Natural killer cell (primary cell): Measurements from ENCODE around the gene DNAJC4. TPM values are rescaled to one million over a fixed set of nuclear protein-coding genes. Genes with fewer than 3 reads are reported as not detected.
A peak's percentile ranks its signal among the peaks of the same experiment; 100 is the strongest.

Source experiments
- ATAC-seq, 3 donors: fragments of 150-1000 bp in 2 of 3; fragments of 200-7000 bp in 1 of 3; cut with Tn5 transposase; 1 replicate in 1 of 3; 2 replicates in 2 of 3; pipeline ENCODE4 v1.10.0; 2021; ENCODE audit warnings: mild to moderate bottlenecking in 2 of 3, moderate library complexity in 2 of 3
- DNase-seq, 2 donors: peaks; one replicate each; pipeline versions ENCODE4 v3.0.0 to v3.0.0-alpha.2; 2013 to 2021; ENCODE audit warnings: mixed read lengths in 1 of 2
- H3K27ac ChIP-seq: one replicate; pipeline ENCODE4 v1.5.1; 2013; ENCODE audit warnings: mild to moderate bottlenecking, low read length
- H3K27me3 ChIP-seq: one replicate; pipeline ENCODE4 v1.6.1; 2013; ENCODE audit warnings: low read length; ENCODE audit not compliant: control insufficient read depth, insufficient read depth
- H3K36me3 ChIP-seq: one replicate; pipeline ENCODE4 v1.6.1; 2013; ENCODE audit warnings: low read length; ENCODE audit not compliant: control insufficient read depth, insufficient read depth
- H3K4me1 ChIP-seq: one replicate; pipeline ENCODE4 v1.6.1; 2013; ENCODE audit warnings: low read length; ENCODE audit not compliant: control insufficient read depth, insufficient read depth
- H3K4me3 ChIP-seq: one replicate; pipeline ENCODE4 v1.5.1; 2013; ENCODE audit warnings: low read length
- H3K9me3 ChIP-seq: one replicate; pipeline ENCODE4 v1.6.1; 2013; ENCODE audit warnings: low read length; ENCODE audit not compliant: control insufficient read depth, insufficient read depth
- H3K27ac Mint-ChIP-seq, 2 donors: one replicate each; pipeline ENCODE4 v1.8.0; 2022; ENCODE audit warnings: mild to moderate bottlenecking in 2 of 2, mixed read lengths in 2 of 2, moderate library complexity in 1 of 2
- H3K27me3 Mint-ChIP-seq, 2 donors: one replicate each; pipeline ENCODE4 v1.8.0; 2022; ENCODE audit warnings: low read depth in 2 of 2, mixed read lengths in 2 of 2
- H3K36me3 Mint-ChIP-seq: one replicate; pipeline ENCODE4 v1.8.0; 2022; ENCODE audit warnings: mixed read lengths
- H3K4me1 Mint-ChIP-seq, 2 donors: one replicate each; pipeline ENCODE4 v1.8.0; 2022; ENCODE audit warnings: mixed read lengths in 2 of 2
- H3K4me3 Mint-ChIP-seq: one replicate; pipeline ENCODE4 v1.8.0; 2022; ENCODE audit warnings: mild to moderate bottlenecking, moderate library complexity, mixed read lengths
- H3K9me3 Mint-ChIP-seq, 2 donors: one replicate each; pipeline ENCODE4 v1.8.0; 2022; ENCODE audit warnings: mixed read lengths in 2 of 2
- WGBS: methylation state at CpG from one replicate; pipeline ENCODE4 v1.1.7; 2013; ENCODE audit warnings: missing lambda C conversion rate; ENCODE audit not compliant: insufficient coverage; 5-methylcytosine and 5-hydroxymethylcytosine counted together
- intact Hi-C: fragments of 100-400 bp; cut with micrococcal nuclease; formaldehyde crosslinking; loops from one replicate; pipeline ENCODE4 v1.14.2; 2022
- total RNA-seq, 4 donors: library from RNA; stranded (reverse); fragments of 120-200 nt in 1 of 4; gene quantifications; one replicate each; pipeline versions ENCODE4 v1.2.3 to v1.2.4, GENCODE V29; 2013 to 2022
- TF ChIP-seq, protein P1 (sequence below): fragments of 200-600 bp; IDR thresholded peaks from one replicate; pipeline ENCODE4 v1.8.0; 2022; ENCODE audit warnings: antibody characterized with exemption

DNAJC4 gene
- total RNA-seq, 3 donors from 2014 or later (not counting 1 experiment from before 2014, with no cell fraction given) = 45.0 to 47.0 (median 46.6) TPM

DNA sequence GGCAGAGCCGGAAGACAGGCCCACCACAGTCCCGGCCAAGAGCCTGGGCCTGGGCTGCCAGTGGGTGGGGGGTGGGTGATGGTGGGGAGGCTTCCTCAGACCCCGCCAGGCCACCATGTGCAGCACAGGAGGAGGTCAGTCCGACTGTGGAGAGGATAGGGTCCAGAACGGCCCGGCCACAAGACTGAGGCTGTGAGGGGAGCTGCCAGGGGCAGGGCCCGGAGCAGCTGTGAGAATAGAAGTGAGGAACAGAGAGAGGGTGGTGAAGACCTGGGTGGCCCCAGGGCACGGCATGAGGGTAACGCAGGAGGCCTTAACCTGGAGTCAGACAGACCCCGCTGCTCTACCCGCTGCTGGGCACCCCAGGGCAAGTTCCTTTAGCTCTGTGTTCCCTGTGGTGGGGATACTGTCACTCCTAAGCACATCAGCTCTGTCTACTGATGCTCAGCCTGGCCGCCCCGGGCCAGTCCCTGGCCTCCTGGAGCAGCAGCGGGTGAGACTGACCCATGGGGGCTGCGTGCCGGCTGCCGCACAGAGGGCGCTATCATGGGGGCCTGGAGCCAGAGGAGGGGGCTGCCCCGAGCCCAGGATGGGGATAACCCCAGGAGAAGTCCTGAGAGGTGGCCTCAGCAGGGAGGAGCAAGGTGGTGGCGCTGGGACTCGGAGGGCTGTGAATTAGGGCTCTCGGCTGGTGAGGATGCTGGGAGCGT lies 22.1 kb upstream of the DNAJC4 start:
- WGBS = 54% methylated on average over 23 of the region's 23 CpGs
- Histone ChIP-seq H3K27me3 (no peaks in the 10 kb centered on the region), H3K36me3 (peaks cover 49% of the 10 kb centered on the region), H3K27ac (peak overlapping the region; percentile 89), H3K9me3 (no peaks in the 10 kb centered on the region), H3K4me3 (peak overlapping the region; percentile 91), H3K4me1 (peaks cover 50% of the 10 kb centered on the region)
- ATAC-seq (peak in 2 of 3 donors; percentile 2 to 5), DNase-seq (no peak)
- Mint-ChIP-seq H3K36me3 (peaks cover 13% of the 10 kb centered on the region), H3K4me3 (peak overlapping the region; percentile 92), H3K27me3 (no peaks in the 10 kb centered on the region), H3K9me3 (no peaks in the 10 kb centered on the region), H3K4me1 (peaks cover 38 to 58% of the 10 kb centered on the region in 2 donors), H3K27ac (peak overlapping the region; percentile 88 to 96)
- TF ChIP-seq, protein P1, sequence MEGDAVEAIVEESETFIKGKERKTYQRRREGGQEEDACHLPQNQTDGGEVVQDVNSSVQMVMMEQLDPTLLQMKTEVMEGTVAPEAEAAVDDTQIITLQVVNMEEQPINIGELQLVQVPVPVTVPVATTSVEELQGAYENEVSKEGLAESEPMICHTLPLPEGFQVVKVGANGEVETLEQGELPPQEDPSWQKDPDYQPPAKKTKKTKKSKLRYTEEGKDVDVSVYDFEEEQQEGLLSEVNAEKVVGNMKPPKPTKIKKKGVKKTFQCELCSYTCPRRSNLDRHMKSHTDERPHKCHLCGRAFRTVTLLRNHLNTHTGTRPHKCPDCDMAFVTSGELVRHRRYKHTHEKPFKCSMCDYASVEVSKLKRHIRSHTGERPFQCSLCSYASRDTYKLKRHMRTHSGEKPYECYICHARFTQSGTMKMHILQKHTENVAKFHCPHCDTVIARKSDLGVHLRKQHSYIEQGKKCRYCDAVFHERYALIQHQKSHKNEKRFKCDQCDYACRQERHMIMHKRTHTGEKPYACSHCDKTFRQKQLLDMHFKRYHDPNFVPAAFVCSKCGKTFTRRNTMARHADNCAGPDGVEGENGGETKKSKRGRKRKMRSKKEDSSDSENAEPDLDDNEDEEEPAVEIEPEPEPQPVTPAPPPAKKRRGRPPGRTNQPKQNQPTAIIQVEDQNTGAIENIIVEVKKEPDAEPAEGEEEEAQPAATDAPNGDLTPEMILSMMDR = no peak
- intact Hi-C loops = loop anchor here (5.0 kb wide), 1 partner anchor 134 kb away; the partner anchor contains the start of gene CCDC88B

DNA sequence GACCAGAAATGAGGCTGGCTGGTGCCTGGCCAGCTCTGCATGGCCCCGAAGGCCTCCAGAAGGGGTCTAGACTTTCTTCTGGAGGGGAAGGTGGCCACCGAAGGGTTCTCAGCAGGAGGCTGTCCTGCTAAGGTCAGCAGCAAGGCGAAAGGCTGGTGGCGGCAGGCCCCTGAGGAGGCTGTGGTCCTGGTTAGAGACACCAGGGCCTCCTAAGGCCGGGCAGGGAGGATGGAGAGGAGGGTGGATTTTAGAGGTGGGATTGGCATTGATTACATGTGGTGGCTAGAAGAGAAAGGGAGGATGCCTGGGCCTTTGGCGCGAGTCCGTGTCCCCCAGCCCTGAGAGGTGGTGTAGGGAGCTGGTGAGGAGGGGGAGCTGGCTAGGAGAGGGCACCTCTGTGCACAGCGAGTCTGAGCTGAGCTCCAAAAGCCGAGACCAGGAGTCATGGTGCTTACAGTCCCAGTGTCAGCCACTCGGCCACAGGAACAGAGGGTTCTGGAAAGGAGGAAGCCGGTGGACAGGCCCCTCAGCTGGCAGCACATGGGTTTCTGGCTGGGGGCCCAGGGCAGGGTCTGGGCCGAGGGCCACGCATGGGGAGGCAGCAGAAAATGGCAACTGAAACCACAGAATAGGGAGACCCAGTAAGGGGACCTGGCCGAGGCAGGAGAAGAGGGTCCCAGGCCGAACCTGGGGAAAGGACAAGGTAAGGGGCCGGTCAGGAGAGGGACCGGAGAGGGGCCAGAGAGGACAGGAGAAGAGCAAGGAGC lies 21.4 kb upstream of the DNAJC4 start:
- intact Hi-C loops = loop anchor here (5.0 kb wide), 1 partner anchor 133 kb away; the partner anchor contains the start of gene CCDC88B
- Mint-ChIP-seq H3K4me1 (peaks cover 38 to 62% of the 10 kb centered on the region in 2 donors), H3K9me3 (no peaks in the 10 kb centered on the region), H3K4me3 (peak overlapping the region; percentile 72), H3K36me3 (peaks cover 8% of the 10 kb centered on the region), H3K27me3 (no peaks in the 10 kb centered on the region), H3K27ac (peak overlapping the region; percentile 88 to 96)
- ATAC-seq = no peak
- no peaks in the 10 kb centered on the region for H3K9me3 ChIP-seq
- no peak for DNase-seq
- H3K27ac ChIP-seq = peak overlapping the region; percentile 89
- H3K27me3 ChIP-seq = no peaks in the 10 kb centered on the region
- H3K4me1 ChIP-seq = peaks cover 50% of the 10 kb centered on the region
- TF ChIP-seq, protein P1 = no peak
- H3K4me3 ChIP-seq = no peak overlapping the region
- peaks cover 42% of the 10 kb centered on the region for H3K36me3 ChIP-seq
- WGBS = 88% methylated on average over 18 of the region's 18 CpGs

DNA sequence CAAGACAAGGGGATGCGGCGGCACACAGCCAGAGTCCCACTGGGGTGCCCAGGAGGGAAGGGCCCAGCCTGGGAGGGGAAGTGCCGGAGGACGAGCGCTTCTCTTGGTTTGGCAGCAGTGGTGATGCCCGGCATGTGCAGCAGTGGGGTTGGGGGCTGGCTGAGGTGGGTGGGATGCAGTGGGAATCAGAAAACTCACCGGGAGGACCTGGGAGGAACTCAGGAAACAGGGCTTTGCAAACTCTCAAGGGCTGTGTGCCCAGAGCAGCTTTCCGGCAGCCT lies 20.8 kb upstream of the DNAJC4 start:
- intact Hi-C loops = loop anchor here (5.0 kb wide), 1 partner anchor 133 kb away; the partner anchor contains the start of gene CCDC88B
- no peaks in the 10 kb centered on the region for H3K27me3 ChIP-seq
- no peak overlapping the region for H3K4me3 ChIP-seq
- no peaks in the 10 kb centered on the region for H3K9me3 ChIP-seq
- peak overlapping the region; percentile 88 to 96 for H3K27ac Mint-ChIP-seq
- peaks cover 39% of the 10 kb centered on the region for H3K36me3 ChIP-seq
- H3K9me3 Mint-ChIP-seq = no peaks in the 10 kb centered on the region
- peaks cover 34 to 59% of the 10 kb centered on the region in 2 donors for H3K4me1 Mint-ChIP-seq
- peaks cover 8% of the 10 kb centered on the region for H3K36me3 Mint-ChIP-seq
- ATAC-seq (no peak), DNase-seq (no peak)
- TF ChIP-seq, protein P1 = no peak
- 92% methylated on average over 8 of the region's 8 CpGs for WGBS
- H3K4me3 Mint-ChIP-seq = no peak overlapping the region
- no peak overlapping the region for H3K27ac ChIP-seq
- H3K4me1 ChIP-seq = peaks cover 45% of the 10 kb centered on the region
- no peaks in the 10 kb centered on the region for H3K27me3 Mint-ChIP-seq
